Astrocyte (in vitro differentiated cells and primary cell): ENCODE data around the gene GUCY2F.

ENCODE experiments used
- EZH2 ChIP-seq: IDR thresholded peaks from 2 replicates; pipeline ENCODE4 v1.6.1; 2012; ENCODE audit warnings: mild to moderate bottlenecking, low read length, inconsistent platforms; ENCODE audit not compliant: insufficient read depth
- TF ChIP-seq, protein P1 (sequence below): IDR thresholded peaks from 2 replicates; pipeline ENCODE4 v1.5.1; 2011; ENCODE audit warnings: low read depth, mild to moderate bottlenecking, inconsistent platforms, low read length, moderate library complexity; ENCODE audit not compliant: insufficient read depth

DNA sequence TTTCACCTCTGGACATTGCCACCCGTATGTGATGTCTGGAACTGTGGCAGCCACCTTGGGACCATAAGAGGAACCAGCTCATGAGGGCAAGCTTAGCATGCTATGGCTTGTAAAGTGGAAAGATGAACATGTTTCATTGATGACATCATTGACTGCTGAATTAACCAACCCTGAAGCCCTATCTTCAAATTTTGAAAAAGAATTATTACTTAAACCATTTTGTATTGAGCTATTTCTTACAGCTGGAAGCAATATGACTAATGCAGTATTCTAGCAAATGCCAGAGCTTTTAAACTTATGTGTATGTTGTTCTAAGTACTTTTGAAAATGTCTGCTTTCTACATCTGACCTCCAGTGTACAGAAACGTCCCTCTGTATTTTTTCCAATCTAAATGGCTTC is 18.1 kb downstream of the GUCY2F start:
- TF ChIP-seq, protein P1, sequence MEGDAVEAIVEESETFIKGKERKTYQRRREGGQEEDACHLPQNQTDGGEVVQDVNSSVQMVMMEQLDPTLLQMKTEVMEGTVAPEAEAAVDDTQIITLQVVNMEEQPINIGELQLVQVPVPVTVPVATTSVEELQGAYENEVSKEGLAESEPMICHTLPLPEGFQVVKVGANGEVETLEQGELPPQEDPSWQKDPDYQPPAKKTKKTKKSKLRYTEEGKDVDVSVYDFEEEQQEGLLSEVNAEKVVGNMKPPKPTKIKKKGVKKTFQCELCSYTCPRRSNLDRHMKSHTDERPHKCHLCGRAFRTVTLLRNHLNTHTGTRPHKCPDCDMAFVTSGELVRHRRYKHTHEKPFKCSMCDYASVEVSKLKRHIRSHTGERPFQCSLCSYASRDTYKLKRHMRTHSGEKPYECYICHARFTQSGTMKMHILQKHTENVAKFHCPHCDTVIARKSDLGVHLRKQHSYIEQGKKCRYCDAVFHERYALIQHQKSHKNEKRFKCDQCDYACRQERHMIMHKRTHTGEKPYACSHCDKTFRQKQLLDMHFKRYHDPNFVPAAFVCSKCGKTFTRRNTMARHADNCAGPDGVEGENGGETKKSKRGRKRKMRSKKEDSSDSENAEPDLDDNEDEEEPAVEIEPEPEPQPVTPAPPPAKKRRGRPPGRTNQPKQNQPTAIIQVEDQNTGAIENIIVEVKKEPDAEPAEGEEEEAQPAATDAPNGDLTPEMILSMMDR: no peak
- no peak for TF ChIP-seq EZH2
